Tibial nerve (tissue), 4 donors: Measurements from ENCODE around the gene TAF7L. TPM values are rescaled to one million over a fixed set of nuclear protein-coding genes. Genes with fewer than 3 reads are reported as not detected.

Source experiments
- DNase-seq, 2 donors: peaks; one replicate each; pipeline ENCODE4 v3.0.0-alpha.2; 2019; ENCODE audit warnings: low spot score in 2 of 2
- H3K27ac ChIP-seq, 4 donors: fragments of 200-600 bp; sonication (generic) in 3 of 4; one replicate each; pipeline ENCODE4 v1.5.1; 2017 to 2019; ENCODE audit warnings: mild to moderate bottlenecking in 1 of 4
- H3K27me3 ChIP-seq, 2 donors: fragments of 200-600 bp; sonication (generic) in 1 of 2; one replicate each; pipeline versions ENCODE4 v1.5.1 to v1.6.0; 2017 to 2019
- H3K36me3 ChIP-seq, 3 donors: fragments of 200-600 bp; sonication (generic); one replicate each; pipeline ENCODE4 v1.5.1; 2018 to 2019
- H3K4me1 ChIP-seq, 4 donors: fragments of 200-600 bp; sonication (generic) in 3 of 4; one replicate each; pipeline ENCODE4 v1.5.1; 2017 to 2019
- H3K4me3 ChIP-seq, 4 donors: fragments of 200-600 bp; sonication (generic) in 3 of 4; one replicate each; pipeline ENCODE4 v1.5.1; 2017 to 2019; ENCODE audit warnings: mild to moderate bottlenecking in 1 of 4, moderate library complexity in 1 of 4
- H3K9me3 ChIP-seq, 4 donors: fragments of 200-600 bp; sonication (generic) in 3 of 4; one replicate each; pipeline ENCODE4 v1.5.1; 2017 to 2019
- EP300 ChIP-seq, 2 donors: sonication (generic); formaldehyde crosslinking; IDR thresholded peaks; one replicate each; pipeline ENCODE4 v1.6.1; 2017; ENCODE audit warnings: antibody characterized with exemption in 2 of 2, mild to moderate bottlenecking in 1 of 2
- POLR2A ChIP-seq, 2 donors: fragments of 450-650 bp; IDR thresholded peaks; one replicate each; pipeline ENCODE4 v1.6.1; 2017; ENCODE audit warnings: antibody characterized with exemption in 2 of 2, mild to moderate bottlenecking in 2 of 2, moderate library complexity in 2 of 2
- WGBS, 2 donors: methylation state at CpG; one replicate each; pipeline ENCODE4 v1.1.5; 2018; 5-methylcytosine and 5-hydroxymethylcytosine counted together
- total RNA-seq, 4 donors: library from RNA; depleted of rRNA; stranded (reverse); fragments of >200 nt; gene quantifications; one replicate each; pipeline ENCODE4 v1.1.0, GENCODE V29; 2016
- TF ChIP-seq, protein P1 (sequence below), 5 experiments: fragments of 200-600 bp in 3 of 5; fragments of 450-650 bp in 2 of 5; sonication (generic) in 3 of 5; IDR thresholded peaks; one replicate each; pipeline ENCODE4 v1.5.1; 2016 to 2019; ENCODE audit warnings: antibody characterized with exemption in 5 of 5, mild to moderate bottlenecking in 3 of 5, moderate library complexity in 2 of 5

The TAF7L gene
- total RNA-seq, 4 donors from 2014 or later, result 0.21 to 0.90 TPM; not detected in 2

DNA sequence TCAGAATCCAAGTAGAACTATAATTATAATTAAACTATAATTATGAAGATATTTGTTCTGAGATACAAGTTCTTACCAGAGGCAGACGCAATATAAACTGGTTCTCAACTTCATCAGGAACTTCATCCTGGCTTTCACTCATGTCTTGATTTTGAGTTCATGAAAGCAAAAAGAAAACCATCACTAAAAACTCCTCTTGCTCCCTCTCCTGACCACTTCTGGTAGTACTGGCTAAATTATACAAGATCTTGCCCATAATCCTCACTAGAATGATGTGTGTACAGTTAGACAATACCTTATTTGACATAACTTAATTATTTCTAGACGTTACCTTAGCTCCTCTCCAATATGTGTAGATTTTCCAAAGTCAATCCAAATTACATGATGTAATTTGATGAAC lies 3.7 kb downstream of the TAF7L start:
- TF ChIP-seq POLR2A (IDR thresholded peaks at IDR 0.05), result no peak
- TF ChIP-seq, protein P1, sequence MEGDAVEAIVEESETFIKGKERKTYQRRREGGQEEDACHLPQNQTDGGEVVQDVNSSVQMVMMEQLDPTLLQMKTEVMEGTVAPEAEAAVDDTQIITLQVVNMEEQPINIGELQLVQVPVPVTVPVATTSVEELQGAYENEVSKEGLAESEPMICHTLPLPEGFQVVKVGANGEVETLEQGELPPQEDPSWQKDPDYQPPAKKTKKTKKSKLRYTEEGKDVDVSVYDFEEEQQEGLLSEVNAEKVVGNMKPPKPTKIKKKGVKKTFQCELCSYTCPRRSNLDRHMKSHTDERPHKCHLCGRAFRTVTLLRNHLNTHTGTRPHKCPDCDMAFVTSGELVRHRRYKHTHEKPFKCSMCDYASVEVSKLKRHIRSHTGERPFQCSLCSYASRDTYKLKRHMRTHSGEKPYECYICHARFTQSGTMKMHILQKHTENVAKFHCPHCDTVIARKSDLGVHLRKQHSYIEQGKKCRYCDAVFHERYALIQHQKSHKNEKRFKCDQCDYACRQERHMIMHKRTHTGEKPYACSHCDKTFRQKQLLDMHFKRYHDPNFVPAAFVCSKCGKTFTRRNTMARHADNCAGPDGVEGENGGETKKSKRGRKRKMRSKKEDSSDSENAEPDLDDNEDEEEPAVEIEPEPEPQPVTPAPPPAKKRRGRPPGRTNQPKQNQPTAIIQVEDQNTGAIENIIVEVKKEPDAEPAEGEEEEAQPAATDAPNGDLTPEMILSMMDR (IDR thresholded peaks at IDR 0.05), result peak; percentile 27 to 54 (median 43)
- H3K36me3 ChIP-seq, result no peaks in the 10 kb centered on the region
- peaks cover 0 to 34% of the 10 kb centered on the region in 2 donors for H3K27me3 ChIP-seq
- 6 to 7% methylated on average over 2 of the region's 2 CpGs for WGBS, 2 donors
- no peak overlapping the region for H3K4me3 ChIP-seq
- peak in 1 of 2 donors; percentile 43 for DNase-seq
- no peak overlapping the region for H3K27ac ChIP-seq
- no peaks in the 10 kb centered on the region for H3K4me1 ChIP-seq
- no peaks in the 10 kb centered on the region for H3K9me3 ChIP-seq

DNA sequence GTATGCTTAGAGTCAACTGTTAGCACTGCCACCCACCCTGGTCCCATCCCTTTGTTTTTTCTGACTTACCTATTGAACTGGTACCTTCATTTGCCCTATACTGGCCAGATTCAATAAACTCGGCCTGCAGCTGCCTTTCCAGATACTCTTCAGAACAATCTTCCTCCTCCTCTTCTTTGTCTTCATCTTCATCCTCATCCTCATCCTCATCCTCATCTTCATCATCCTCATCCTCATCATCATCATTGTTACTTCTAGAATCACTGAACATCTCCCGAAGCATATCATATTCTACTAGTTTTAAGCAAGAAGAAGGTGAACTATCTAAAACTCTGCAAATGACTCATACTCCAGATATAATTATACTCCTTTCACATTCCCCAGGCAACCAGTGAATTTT lies 14.9 kb downstream of the TAF7L start:
- 77 to 78% methylated on average over 2 of the region's 2 CpGs for WGBS, 2 donors
- Histone ChIP-seq H3K27me3 (no peaks in the 10 kb centered on the region), H3K36me3 (no peaks in the 10 kb centered on the region), H3K4me1 (no peaks in the 10 kb centered on the region), H3K9me3 (no peaks in the 10 kb centered on the region), H3K4me3 (no peak overlapping the region), H3K27ac (no peak overlapping the region)
- no peak for DNase-seq
- no peak for TF ChIP-seq EP300 (IDR thresholded peaks at IDR 0.05)
- no peak for TF ChIP-seq POLR2A (IDR thresholded peaks at IDR 0.05)
- TF ChIP-seq, protein P1 (IDR thresholded peaks at IDR 0.05), result no peak

DNA sequence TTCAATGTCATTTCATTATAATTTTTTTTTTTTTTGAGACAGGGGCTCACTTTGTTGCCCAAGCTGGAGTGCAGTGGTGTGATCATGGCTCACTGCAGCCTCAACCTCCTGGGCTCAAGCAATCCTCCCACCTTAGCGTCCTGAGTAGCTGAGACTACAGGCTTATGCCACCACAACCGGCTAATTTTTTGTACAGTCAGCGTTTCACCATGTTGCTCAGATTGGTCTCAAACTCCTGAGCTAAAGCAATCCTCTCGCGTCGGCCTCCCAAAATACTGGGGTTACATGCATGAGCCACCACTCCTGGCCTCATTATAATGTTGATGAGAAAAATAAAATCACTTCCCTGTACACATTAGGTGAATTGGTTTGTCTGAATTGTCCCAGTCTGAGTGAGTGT lies 16.9 kb downstream of the TAF7L start:
- TF ChIP-seq, protein P1 (IDR thresholded peaks at IDR 0.05), result no peak
- TF ChIP-seq EP300 (IDR thresholded peaks at IDR 0.05) (no peak), POLR2A (IDR thresholded peaks at IDR 0.05) (no peak)
- no peak for DNase-seq
- 89 to 90% methylated on average over 6 of the region's 6 CpGs for WGBS, 2 donors
- Histone ChIP-seq H3K27ac (no peak overlapping the region), H3K4me1 (no peaks in the 10 kb centered on the region), H3K36me3 (no peaks in the 10 kb centered on the region), H3K4me3 (no peak overlapping the region), H3K9me3 (no peaks in the 10 kb centered on the region), H3K27me3 (no peaks in the 10 kb centered on the region)

DNA sequence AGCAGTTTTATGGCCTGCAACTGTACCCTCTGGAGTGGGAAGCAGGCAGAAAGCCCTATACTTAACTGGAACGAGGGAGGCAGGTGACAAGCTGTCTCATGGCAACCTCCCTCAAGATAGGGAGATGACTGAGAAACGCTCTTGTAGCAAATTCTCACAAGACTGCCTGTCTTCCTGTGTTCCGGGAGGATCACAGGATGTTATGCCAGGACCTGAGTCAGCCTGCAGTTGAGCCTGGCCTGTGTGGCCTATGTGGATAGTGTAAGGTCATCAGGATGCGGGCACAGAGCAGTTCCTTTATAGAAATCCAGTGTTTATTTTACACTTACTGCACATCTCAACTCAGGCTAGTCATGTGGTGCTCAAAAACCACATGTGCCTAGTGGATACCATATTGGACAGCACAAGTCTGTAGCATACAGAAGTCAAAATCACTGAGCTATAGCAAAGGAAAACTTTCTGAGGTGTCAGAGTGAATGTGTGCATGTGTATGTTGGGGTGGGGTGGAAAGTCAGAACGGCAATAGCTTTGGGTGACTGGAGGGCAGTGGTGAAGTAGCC lies 25.2 kb downstream of the TAF7L start:
- WGBS, 2 donors, result 54 to 64% methylated on average over 5 of the region's 5 CpGs
- Histone ChIP-seq H3K27me3 (peaks cover 0 to 8% of the 10 kb centered on the region in 2 donors), H3K27ac (no peak overlapping the region), H3K4me3 (no peak overlapping the region), H3K36me3 (no peaks in the 10 kb centered on the region), H3K4me1 (no peaks in the 10 kb centered on the region), H3K9me3 (no peaks in the 10 kb centered on the region)
- no peak for DNase-seq
- TF ChIP-seq EP300 (IDR thresholded peaks at IDR 0.05), result no peak
- TF ChIP-seq, protein P1 (IDR thresholded peaks at IDR 0.05), result no peak
- TF ChIP-seq POLR2A (IDR thresholded peaks at IDR 0.05), result no peak

DNA sequence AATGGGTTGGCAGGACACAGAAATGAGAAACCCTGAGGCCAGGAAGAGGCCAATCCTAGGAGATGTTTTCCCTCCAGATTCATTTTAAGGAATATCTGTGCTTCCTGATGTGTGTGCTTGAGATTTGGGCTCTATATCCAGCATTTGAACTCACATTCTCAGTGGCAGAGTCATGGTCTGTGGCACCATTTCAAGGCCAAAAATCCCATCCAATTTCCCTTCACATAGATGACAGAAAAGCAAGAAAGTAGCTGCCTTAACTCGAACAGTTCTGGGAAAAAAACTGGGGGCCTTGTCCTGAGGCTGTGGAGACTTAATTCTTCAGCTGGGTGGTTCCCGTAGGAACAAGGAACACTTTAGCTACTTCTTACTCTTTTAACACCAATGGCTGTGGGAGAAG lies 27.4 kb downstream of the TAF7L start:
- Histone ChIP-seq H3K4me3 (no peak overlapping the region), H3K4me1 (no peaks in the 10 kb centered on the region), H3K27ac (no peak overlapping the region), H3K36me3 (no peaks in the 10 kb centered on the region), H3K27me3 (peaks cover 0 to 8% of the 10 kb centered on the region in 2 donors), H3K9me3 (no peaks in the 10 kb centered on the region)
- no peak for DNase-seq
- 52 to 83% methylated on average over 2 of the region's 2 CpGs for WGBS, 2 donors
- no peak for TF ChIP-seq EP300 (IDR thresholded peaks at IDR 0.05)
- TF ChIP-seq, protein P1 (IDR thresholded peaks at IDR 0.05), result no peak
- TF ChIP-seq POLR2A (IDR thresholded peaks at IDR 0.05), result no peak
